Hematopoietic multipotent progenitor cell treated with erythropoietin and hydrocortisone succinate and interleukin-3 and kit ligand, for 17 days (in vitro differentiated cells): ENCODE data around the gene SDCCAG8.

Source experiments
- DNase-seq: peaks from one replicate; pipeline ENCODE4 v3.0.0-alpha.2; 2015; ENCODE audit warnings: low spot score

Gene SDCCAG8

DNA sequence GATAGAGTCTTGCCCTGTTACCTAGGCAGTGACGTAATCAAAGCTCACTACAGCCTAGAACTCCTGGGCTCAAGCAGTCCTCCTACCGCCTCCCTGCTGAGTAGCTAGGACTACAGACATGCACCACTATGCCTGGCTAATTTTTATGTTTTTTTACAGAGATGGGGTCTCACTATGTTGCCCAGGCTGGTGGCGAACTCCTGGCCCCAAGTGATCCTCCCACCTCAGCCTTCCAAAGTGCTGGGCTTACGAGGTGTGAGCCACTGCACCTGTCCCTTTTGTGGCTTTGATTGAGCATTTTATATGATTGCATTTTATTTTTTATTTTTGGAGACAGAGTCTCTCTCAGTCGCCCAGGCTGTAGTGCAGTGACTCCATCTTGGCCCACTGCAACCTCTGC lies 25.8 kb downstream of the SDCCAG8 start:
- DNase-seq: no peak

DNA sequence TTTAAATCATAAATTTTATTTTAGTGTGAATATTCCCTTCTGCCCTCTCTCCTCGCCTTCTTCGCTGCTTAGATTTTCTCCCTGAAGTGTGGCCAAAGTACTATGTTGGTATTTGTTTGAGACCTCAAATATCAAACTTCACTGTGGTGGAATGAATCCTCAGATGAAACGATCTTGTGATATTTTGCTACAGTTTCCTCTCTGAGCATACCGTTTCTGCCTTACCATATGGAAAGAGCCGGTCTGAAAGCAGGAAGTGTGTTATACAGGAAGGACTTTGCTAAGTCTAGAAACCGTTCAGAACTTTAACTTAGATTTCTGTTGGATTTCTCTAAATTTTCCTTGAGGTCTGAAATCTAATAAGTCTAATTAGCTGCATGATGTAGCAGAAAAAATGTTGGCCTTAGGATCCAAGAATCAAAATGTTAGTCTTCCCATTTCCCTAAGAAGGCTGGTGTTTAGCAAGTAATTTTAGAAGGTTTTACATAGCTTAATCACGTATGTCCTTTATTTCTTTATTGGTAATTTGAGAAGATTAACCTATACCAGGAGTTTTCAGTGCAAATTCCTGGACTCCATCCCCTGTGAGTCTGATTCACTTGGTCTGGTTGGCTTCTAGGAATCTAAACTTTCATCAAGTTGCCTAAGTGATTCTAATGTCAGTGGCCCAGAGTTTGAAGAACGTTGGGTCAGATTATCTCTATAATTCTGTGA lies 30.7 kb downstream of the SDCCAG8 start:
- DNase-seq: no peak

DNA sequence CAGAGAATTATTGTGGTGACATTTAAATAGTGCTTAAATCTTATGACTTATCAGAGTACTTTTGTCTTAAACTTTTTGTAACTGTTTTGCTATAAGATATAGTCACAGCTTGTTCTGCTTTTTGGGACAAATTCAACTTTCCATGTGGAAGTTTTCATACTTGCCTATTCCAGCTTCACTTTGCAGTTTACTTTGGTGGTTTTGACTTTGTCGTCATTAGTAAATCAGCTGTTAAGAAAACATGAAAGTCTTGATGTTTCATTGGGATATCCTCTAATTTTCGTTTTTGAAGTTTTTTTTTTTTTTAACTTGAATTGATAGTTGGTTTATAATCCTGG lies 31.3 kb downstream of the SDCCAG8 start:
- no peak for DNase-seq

DNA sequence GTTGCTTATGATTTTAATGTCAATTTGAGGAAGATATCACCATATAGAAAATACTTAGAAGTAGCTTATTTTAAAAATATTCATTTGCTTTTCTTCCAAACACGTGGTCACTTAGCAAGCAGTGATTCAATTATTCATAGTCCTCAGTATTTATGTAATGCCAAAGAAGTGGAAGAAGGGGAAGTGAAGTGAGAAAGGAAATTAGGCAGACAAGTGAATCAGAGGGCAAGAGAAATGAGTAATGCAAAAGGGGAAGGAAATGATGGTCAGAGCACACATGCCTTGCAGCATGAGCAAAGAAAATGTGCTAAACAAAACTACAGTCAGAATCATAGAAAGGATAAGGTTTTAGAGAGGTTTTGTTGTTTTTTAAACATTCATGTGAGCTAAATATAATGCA lies 31.8 kb downstream of the SDCCAG8 start:
- no peak for DNase-seq

DNA sequence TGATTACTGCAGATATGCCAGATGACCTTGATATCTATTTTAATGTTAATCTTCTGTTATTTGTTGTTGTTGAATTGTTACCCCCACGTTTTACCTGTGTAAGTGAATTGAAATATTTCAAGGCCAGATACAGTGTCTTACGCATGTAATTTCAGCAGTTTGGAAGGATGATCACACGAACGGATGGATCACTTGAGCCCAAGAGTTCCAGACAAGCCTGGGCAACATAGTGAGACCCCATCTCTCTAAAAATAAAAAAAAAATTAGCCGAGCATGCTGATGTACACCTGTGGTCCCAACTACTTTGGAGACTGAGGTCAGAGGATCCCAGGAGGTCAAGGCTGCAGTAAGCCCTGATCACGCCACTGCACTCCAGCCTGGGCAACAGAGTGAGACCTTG lies 32.2 kb downstream of the SDCCAG8 start:
- no peak for DNase-seq

DNA sequence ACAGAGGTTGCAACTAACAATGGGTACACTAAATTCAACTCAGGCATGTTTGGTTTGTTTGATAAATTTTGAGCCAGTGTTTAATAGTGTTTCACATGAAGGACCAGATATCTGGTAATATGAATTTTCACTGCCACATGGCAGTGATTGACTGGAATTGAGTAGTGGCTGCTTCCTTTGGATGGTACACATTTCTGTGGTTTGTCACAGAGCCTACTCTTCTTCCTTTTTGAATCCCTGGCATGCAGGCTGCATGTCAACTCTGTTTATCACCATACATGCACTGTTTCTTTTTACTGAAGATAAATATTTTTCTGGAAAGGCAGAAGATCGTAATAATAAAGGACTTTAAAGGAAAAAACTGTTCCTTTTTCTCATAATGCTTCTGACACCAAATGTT lies 35.5 kb downstream of the SDCCAG8 start:
- no peak for DNase-seq

DNA sequence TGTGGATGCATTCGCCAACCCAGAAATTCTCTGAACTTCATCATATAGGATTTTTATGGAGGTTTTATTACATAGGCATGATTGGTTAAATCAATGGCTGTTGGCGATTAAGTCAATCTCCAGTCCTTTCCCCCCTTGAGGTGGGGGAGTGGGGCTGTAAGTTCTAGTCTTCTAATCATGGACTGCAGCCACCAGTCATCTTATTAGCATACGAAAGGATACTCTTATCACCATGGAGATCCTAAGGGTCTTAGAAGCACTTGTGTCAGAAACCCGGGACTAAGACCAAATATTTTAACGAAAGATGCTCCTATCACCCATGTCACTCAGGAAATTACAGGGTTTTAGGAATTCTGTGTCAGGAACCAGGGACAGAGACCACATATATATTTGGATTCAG lies 36.3 kb downstream of the SDCCAG8 start:
- DNase-seq: no peak

DNA sequence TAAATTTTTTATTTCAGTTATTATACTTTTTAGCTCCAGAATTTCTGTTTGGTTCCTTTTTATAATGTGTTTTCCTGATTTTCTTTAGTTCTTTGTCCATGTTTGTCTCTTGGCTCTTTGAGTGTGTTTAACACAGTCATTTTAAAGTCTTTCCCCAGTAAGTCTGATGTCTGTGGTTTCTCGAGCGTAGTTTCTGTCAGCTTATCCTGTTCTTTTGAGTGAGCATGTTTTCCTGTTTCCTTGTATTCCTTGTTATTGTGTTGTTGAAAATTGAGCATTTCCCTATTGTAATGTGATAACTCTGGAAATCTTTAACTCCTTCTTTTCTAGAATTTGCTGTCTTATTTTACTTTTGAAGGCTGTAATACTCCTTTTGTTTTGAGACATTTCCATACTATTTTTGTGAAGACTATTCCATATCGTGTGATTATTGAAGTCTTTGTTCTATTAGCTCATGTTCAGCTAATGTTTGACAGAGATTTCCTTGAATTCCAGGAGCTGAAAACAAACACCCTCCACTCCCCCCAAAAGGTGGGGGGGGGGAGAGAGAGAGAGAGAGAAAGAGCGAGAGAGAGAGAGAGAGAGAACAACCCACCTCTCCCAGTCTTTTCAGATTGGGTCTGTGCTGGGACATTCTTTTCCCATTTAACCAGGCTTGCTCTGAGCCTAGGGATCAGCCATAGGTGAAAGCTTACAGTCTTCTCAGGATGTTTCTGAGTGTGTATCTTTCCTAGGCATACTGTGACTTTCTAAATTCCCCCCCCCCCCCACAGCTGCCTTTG lies 38.3 kb downstream of the SDCCAG8 start:
- DNase-seq: no peak

DNA sequence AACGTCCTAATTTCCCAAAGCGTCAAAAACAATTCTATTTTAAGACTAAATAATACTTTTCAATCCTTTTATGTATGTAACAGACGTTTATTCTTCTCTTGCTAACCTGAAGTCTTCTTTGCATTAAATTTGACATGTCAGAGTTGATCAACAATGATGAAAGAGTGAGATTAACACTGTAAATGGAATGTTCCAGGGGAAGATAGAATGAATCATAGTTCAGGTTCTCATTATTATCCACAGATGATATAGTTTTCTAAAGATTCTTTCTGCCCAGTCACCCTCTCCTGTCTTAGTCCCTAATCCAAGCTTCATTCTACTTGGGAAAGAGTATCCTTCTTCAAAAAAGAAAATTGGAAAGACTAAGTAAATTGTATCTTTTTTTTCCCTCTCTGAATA lies 38.9 kb downstream of the SDCCAG8 start:
- no peak for DNase-seq

DNA sequence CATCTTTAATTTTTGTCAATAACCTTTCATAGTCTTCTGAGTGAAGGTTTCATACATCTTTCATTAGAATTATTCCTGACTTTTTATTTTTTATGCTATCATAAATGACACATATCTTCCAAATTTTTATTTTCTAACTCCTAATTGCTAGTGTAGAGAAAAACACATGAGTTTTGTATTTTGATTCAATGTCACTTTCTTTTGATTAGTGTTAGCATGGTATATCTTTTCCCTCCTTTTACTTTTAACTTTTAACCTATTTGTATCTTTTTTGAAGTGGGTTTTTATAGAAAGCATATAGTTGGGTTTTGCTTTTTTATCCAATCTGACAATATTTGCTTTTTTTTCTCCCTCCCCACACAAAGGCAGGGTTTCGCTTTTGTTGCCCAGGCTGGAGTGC lies 43.2 kb downstream of the SDCCAG8 start:
- no peak for DNase-seq

DNA sequence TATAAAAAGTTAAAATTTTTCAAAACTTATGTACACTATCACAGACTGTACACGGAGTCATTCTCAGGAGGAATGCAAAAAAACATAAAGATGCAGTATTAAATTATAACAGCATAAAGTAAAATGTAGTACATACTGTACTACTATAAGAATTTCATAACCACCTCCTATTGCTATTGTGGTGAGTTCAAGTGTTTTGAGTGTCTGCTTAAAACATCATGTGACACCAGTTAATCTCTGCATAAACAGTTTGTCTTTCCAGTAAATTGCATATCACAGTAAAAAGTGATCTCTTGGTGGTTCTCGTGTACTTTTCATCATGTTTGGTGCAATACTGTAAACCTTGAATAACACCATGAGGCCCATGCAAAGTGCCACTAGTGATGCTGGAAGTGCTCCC lies 45.2 kb downstream of the SDCCAG8 start:
- no peak for DNase-seq

DNA sequence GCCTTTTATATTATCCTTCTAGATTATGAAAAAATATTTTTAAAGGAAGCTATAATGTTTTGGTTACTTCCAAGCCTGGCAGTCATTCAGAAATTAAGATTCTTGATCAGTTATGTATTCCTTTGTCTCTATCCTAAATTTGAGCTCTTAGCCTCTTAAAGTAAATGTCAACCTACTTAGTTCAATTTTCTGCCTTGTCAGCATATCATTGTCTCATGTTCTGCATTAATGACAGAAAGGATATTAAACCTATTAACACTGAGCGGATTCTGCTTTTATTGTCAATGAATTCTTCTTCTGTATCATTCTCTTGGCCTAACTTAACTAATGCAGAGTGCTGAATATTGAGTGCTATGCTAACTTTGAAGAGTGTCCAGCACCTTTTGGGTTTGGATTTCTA lies 56.0 kb downstream of the SDCCAG8 start:
- DNase-seq: no peak

DNA sequence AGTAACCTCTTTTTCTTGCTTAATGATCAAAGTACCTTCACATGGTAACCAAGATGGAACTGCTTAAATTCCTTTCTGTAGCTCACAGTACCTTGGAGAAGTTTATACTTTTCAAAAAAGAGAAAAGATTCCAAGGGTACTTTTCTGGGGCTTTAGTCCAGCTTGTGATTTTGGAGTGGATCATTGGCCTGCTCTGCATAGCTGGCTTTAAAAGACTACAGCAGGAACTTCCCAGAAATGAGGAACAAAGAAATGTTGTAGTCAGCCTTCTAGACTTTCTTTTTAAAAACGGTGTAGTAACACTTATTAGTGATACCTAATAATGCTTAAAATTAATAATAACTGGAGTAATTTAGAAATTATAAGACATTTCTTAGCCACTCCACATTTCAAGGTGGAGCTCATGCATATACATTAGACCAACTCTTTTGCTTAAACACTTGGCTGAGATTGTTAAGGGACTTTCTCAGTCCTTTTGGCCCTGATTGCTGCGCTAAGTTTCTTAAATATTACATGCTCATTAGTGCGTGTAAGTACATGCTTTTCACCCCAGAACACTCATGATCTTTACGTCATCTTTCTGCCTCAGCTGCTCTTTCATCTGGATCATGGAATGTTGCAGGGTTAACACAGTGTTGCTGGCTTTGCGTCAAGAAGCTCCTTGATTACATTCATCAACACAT lies 57.3 kb downstream of the SDCCAG8 start:
- DNase-seq: no peak

DNA sequence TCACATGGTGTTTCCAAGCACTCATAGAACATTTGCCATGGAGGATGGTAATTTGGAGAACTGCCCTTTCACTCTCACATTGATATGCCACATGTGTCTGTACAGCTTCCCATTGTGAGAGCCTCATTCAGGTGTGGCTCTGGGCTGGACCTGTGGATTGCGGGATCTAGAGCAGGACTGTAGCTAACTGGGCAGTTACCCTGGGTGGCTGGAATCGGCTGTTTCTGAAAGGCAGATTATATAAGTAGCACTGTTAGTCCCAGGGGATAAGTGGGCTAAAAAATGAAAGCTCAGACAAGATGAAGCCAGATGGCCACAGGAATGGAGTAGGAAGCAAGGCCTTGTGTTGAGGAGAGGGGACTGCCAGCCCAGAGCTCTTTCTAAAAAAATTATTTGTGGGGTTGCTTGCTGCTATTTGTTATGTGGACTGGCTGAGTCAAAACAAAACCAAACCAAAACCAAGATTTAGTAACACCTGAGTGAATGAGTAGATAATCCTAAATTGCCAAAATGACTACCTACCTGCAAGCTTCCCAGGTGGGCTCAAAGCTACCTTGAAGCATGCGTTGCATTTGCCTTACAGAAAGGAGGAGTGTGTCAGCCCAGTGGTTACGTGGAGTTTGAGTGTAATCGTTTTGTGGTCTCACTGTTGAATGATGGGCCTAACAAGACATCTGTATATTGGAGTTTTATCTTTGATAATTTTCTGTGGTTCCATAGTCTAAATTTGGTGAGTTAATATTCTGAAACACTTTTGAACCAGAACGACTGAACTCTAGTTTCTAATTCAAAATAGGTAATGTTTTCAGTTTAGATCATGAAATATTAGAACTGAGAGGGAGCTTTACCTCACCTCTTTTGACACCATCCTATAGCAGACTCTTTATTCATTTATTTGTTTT lies 58.0 kb downstream of the SDCCAG8 start:
- DNase-seq: no peak

DNA sequence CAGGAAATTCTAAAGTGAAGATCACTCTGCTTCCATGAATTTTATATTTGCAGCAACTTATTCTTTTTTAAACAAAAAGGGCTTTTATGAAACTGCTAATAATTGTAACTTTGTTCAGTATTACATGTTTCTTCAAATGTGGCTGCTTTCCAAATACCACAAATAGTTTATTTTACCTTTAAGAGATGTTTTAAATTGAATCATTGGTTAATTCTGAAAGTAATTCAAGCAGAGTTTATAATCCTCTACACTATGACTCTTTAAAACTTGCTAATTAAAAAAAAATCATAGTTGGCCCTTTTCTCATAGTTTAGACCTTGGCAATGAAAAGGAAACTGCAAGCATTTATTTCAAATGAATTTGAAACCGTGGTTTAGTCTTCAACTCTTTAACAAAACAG lies 59.6 kb downstream of the SDCCAG8 start:
- DNase-seq: no peak

DNA sequence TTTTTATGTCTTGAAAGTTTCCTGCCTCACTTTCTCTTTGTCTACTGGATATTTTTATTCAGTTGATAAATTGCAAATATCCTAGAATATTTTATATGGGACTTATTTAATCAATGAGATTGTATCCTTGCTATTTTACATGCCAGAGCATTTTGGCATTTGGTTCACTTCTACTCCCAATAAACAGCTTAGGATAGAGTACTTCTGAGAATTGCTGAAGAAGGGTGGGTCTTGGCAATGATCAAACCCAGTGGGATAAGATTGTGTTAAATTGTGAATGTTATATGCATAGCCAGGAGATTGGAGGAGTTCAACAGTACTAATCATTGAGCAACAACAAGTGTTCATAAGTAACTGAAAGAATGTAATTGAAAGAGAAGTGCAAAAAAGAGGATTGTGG lies 60.1 kb downstream of the SDCCAG8 start:
- no peak for DNase-seq

DNA sequence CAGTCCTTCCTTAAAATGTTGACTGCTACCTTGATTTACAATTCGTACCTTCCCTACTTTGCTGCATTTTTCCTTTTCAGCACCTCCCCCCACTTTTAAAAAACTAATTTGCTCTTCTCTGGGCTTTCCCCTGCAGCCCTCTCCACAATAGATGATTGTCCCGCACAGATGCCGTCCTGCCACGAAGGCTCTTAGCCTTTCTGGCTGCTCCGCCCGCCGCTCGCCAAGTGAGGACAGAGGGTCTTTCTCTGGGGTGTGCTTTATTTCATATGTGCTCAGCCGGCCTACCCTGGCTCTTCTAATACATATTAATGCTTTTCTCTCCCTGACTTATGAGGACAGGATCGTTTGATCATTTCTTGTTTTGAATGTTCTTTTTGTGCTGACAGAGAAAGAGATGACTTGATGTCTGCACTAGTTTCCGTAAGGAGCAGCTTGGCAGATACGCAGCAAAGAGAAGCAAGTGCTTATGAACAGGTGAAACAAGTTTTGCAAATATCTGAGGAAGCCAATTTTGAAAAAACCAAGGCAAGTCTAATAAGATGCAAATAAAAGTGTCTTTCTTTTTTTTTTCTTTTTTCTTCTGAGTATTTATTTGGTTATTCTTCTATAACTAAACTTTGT lies 60.6 kb downstream of the SDCCAG8 start:
- DNase-seq: no peak

DNA sequence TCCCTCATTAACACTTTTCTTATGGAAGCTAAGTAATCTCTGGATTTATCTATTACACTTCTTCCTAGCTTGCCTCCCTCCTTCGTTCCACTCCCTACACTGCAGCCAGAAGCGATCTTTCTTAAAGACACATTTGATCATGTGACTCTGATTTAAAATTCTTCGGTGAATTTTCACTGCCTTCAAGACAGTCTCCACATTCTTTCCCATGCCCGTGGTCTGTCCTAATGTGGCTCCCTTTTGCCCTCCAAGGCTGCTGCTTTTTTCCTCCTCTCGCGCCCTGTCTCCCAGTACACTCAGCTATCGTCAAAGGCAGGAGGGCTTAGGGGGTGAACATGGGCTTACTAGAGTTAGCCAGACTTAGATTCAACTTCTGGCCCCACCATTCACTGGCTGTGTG lies 64.4 kb downstream of the SDCCAG8 start:
- DNase-seq: no peak

DNA sequence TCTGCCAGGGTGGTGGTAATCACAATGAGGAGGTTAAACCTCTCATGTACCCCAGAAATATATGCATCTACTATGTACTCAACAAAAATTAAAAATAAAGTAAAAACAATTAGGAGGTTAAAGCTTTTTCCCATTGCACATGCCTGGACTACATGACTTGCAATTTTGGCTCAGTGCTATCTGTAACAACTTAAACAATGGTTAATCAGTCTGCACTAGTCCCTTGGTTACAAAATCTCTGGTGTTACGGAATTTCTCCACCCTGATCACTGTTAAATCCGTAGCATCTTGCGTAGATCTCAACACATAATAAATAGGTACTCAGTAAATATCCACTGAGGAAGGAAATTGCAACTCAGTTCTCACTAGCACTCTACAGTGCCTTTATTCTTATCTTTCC lies 66.5 kb downstream of the SDCCAG8 start:
- DNase-seq: no peak

DNA sequence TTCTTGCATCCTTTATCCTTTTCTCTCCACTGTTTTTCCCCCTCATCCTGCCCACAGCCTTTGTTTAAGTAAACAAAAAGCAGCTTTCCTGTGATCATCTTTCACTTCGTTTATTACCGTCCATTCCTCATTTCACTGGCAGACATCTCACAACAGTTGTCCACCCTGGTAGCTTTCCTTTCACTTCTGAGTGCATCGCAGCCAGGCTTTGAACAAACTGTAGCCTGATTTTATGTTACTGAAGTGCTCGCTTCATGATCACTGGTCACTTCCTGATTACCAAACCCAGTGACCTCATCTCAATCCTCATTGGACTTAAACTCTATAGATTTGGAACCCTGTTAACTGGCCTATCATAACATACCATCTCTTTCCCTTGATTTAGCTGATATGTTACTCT lies 67.7 kb downstream of the SDCCAG8 start:
- DNase-seq: no peak

DNA sequence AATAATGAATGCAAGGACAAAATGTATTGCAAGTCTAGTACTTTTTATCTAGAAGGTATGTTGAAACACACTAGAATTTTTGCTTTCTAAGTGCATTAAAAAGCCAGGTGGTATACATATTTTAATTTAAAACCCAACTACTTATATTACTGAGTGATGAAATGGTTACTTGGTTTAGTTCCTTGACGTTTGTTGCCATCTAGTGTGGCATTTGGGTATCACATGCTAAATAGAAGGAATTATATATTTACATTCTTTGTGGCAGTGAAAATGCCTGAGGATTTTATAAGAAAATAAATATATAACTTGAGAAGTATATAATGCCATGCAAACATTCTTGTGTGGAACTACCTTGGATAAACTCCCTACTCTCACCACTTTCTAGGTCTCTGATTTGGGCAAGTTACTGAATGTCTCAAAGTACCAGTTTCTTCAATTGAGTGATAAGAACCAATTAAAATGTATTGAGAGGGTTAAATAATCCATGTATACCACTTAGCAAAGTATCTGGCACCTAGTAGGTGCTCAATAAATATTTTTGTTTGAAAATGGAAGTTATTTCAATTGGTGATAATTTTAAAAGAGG lies 69.6 kb downstream of the SDCCAG8 start:
- DNase-seq: peak; percentile 66

DNA sequence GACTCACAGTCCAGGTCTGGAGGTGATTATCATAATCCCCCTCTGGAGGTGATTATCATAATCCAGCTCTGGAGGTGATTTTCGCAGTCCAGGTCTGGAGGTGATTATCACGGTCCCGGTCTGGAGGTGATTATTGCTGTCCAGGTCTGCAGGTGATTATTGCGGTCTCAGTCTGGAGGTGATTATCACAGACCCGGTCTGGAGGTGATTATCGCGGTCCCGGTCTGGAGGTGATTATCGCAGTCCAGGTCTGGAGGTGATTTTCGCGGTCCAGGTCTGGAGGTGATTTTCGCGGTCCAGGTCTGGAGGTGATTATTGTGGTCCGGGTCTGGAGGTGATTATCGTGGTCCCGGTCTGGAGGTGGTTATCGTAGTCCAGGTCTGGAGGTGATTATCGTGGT lies 76.6 kb downstream of the SDCCAG8 start:
- DNase-seq: no peak
